Stimulated activated CD8-positive, alpha-beta memory T cell treated with anti-CD3 and anti-CD28 coated beads, Interleukin-7, amount 100 ng/mL, for 48 hours (primary cell): Measurements from ENCODE around the gene STARD7.
"Not testable (repeated sequence)": the region's sequence is repeated elsewhere in the genome, so short reads cannot be mapped to it uniquely, and the experiment has no call there.

Source experiments
- DNase-seq, 2 donors: peaks; one replicate each; pipeline ENCODE4 v3.0.0-alpha.2; 2020; ENCODE audit warnings: low read depth in 1 of 2; ENCODE audit errors: extremely low read depth in 1 of 2

The STARD7 gene

DNA sequence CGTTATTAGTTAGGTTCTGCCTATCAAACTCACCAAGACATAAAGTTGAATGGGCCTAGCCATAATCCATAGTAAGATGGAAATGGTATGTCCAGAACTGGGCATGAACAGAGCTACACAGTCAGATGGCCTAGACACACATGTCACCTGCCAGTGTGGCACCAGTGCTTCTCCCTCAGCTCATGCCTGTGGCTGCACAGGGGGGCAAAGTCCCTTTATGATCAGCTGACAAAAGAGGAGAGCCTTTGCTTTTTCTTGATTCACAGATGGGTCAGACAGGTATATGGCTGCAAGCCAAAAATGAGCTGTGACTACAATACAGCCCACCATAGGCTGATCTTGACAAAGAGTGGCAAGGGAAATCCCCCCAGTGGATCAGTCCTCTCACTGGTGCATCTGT, 28.3 kb upstream of the STARD7 start:
- no peak for DNase-seq

DNA sequence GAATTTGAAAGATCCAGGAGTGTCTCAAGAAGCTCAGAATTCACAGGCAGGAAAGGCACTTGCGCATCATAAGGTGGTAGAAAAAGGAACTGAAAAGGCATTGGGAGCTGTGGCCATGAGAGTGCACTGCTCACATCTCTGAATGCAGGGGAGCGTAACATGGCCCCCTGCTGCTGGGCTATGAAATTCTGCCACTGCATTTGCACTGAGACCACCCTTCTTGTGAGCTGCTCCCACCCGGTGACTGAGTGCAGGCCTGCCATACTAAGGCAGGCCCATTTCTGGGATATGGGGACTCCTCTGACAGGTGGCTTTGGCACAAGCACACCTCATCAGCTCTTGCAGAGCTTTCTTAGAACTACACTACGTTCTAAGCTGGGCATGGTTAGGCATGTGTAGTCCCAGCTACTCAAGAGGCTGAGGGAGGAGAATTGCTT, 25.3 kb upstream of the STARD7 start:
- DNase-seq: no peak

DNA sequence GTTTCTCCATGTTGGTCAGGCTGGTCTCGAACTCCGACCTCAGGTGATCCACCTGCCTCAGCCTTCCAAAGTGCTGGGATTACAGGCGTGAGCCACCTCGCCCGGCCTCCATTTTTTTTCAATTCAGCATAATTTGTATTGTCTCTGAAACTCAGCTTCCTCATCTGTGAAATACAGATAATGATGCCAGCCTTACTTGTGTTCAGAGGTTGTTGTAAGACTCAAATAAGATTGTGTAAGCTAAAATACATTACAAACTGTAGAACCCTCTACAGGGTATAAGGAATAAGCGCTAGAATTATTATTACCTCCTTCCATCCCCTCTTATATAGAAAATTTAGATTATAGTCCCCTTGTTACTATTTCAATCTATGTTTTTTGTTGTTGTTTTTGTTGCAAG, 24.8 kb upstream of the STARD7 start:
- DNase-seq: no peak

DNA sequence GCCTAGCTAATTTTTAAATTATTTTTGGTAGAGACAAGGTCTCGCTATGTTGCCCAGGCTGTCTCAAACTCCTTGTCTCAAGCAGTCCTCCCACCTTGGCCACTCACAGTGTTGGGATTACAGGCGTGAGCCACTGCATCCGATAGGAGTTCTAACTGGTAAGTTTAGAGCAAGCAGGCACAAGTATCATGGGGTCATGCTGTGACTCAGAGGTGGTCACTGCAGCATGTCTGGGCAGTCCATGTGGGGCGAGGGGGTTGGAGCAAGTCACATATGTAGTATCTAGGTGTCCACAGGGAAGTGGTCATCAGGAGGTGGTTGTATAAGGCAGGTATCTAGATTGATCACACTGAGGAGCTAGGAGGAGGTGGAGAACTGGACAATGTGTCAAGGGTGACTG, 22.7 kb upstream of the STARD7 start:
- no peak for DNase-seq

DNA sequence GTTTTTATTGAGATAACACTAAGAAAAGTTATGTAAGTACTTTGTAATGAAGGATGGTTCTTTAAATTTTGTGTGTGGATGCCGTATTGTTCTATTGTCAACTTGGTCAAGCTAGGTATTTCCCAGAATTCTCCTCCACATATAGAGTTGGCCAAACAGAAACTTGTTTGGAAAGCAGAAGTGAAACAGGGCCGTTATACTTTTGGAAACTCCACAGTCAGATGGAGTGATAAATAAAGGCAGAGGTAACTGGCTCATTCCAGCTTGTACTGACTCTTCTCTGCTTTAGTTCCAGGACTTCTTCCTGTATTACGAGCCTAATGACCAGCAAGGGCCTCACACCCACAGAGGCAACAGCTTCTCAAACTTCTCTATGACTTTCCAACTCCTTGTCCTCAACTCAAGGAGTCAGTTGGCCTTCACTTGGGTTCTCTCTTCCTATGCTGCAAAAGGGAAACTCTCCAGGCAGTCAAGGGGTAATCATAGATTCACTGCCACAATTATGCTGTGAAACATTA, 16.4 kb upstream of the STARD7 start:
- no peak for DNase-seq

DNA sequence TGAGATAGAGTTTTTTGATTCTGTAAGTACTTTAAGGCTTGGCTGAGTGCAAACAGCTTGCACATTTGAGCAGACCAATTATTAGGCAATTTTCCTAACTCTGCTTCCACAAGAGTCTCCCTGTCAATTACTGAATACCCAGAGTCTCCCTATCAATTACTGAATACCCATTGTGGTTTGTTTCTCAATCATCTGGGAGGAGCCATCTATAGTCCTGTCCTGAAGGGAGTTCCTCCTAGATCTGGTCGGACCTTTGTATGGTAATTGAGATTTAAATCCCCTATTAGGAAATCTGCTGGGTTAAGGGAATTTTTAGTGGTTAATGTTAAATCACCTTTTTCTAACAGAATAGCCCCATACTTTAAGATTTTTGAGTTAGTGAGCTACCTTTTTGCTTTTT, 12.5 kb upstream of the STARD7 start:
- not testable (repeated sequence) for DNase-seq

DNA sequence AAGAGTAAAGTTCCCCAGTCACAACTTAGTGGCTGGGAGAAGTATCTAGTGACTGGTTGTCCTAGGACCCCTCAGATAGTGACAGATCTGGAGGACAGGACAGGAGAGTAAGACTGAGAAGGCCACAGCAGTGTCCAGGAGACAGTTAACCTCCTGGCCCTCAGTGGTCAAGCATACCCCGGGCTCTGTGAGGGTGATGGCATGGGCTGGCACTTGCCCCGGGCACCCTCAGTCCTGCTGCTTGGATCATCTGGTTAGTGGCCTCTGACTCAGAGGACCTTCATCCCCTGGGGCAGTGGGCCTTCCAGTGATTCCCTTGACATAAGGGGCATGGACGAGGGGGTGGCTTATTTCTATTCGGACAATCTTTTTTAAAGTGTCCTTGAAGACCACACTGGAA, 11.3 kb upstream of the STARD7 start:
- not testable (repeated sequence) for DNase-seq

DNA sequence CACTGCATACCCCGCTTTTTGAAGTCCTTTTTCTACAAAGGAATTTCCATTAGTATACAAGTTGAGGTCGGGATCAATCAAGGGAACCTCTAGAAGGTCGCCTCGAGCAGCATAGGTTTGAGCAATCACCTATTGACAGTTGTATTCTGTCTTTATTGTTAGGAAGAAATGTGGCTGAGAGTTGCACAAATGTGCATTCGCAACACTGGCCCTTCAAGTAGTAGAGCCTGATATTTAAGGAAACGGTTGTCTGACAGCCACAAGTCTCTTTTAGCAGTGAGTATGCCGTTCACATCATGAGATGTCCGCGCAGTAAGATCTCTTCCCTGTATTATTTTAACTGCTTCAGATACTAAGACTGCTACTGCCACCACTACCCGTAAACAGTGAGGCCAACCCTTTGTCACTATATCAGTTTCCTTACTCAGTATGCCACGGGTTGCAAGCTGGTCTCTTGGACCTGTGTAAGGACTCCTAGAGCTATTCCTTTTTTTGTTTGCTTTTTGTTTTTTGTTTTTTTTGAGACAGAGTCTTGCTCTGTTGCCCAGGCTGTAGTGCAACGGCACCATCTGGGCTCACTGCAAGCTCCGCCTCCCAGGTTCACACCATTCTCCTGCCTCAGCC, 10.0 kb upstream of the STARD7 start:
- no peak for DNase-seq

DNA sequence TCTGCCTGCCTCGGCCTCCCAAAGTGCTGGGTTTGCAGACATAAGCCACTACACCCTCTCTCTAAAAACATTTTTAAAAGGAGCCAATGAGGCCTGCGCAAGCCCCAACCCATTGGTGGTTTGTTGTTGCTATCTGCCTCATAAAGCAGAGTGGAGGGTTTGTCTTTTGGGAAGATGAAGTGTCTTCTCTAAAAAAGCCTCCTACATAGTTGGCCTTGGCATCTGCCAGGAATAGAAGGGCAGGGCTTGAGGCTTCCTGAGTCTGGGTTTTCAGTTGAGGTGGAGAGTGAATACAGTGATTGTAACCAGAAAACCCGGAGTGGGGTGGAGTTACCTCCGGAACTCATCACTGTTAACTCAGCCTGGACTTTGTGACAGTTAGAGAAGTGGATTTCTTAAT, 5.9 kb upstream of the STARD7 start:
- DNase-seq: no peak

DNA sequence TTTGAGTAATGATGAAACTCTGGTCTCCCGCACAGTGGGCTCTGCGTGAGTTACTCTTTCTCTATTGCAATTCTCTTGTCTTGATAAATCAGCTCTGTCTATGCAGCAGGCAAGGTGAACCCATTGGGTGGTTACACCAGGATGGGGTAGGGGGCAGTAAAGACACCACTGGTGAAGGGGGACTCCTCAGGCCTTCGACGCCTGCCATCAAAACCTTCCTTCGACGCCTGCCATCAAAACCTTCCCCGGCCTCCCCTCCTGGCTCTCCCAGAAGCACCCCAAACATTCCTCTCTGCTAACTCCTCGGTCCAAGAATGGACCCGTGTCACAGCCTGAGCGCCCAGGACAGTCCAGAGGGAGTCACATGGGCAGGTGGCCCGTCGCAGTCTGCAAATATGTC, 4.8 kb upstream of the STARD7 start:
- no peak for DNase-seq

DNA sequence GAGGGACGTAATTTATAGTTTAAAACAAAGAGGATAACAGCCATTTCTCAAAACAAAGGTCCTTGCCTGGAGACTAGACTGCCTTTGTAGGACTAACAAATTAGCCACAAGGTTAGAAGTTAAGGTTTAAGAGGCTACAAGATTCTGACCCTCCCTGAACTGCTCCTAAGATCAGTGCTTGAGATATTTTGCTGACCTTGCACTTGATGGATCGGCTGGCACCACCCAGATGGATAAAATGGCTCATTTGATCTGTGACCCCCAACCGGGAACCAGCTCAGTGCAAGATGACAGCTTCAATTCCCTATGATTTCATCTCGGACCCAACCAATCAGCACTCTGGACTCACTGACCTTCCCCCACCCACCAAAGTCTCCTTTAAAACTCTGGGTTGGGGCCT, 3.7 kb upstream of the STARD7 start:
- DNase-seq: no peak

DNA sequence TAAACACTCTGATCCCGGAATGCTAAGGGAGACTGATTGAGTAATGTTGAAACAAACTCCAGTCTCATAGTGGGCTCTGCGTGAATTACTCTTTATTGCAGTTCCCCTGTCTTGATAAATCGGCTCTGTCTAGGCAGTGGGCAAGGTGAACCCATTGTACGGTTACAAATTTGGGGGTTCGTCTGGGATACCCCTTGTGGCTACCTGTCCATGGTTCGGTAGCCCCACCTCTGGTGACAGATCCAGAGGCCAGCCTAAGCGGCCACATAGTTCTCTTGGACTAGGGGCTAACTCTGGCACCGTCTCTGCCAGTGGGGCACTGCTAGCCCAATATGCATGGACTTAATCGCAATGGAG, 1.1 kb upstream of the STARD7 start:
- no peak for DNase-seq

DNA sequence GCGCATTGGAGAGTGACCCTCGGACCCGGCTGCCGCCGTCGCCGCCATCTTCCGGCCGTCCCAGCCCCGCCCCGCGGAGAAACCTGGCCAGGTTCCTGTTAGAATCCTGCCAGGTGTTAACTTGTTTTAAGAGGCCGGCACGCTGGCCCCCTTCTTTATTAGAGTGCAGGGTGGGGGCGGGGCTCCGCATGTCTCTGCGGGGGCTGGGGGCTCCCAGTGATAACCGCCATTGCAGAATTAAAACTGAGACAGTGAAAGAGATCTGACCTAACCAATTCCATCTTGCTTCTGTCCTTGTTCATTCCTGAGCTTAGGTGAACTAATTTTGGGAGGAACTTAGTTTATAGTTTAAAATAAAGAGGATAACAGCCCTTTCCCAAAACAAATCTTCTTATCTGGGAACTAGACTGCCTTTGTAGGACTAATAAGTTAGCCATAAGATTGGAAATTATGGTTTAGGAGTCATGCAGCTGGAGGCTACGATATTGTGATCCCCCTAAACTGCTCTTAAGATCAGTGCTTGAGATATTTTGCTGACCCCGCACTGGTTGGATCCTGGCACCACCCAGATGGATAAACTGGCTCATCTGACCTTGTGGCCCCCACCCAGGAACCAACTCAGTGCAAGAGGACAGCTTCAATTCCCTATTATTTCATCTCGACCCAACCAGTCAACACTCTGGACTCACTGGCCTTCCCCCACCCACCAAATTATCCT, 543 bp upstream of the STARD7 start:
- DNase-seq: no peak

DNA sequence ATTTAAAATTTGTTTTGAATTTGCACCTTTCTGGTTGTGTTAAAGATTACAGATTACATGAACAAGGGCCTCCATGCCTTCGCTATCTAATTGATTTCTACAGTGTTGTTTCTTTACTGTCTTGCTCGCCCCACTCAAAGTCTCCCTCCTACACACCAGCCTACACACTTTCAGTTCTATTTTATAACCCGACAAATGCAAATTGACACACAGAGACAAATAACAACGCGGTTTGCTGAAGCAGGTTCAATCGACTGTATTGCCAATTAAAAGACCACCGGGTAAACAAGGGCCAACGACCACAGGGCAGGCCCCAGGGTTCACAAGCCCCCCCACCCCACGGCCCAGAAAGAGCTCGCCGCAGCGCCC, 869 bp downstream of the STARD7 start:
- DNase-seq: no peak

DNA sequence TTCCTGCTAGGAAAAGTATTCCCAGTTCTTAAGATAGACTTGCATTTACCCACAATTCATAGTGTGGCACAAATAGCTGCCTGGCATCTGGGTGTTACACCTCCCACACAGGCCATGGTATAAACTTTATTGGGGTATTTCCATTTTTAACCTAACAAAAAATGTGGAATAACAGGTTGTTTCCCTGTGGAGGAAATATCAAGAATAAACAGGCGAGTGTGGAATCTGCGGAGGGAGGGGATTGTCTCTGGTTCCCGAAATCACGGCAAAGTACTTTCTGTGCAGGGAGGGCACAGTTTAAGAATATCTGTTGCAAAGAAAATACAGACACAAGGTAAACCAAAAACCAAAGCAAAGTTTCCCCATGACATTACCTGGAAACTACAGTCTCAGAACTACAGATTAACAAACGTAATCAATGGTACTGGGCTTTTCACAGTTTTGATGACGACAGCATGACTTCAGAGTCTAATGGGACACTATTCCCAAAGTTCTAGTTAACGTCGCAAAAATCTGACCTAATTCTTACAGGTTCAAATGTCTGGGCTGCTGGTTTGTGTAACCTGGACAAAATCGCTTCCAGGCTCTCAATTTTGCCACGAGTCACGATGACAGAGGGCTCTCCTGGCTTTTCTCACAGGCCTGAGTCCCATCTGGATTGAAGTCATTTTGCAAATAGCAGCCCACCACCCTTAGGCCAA, 1.4 kb downstream of the STARD7 start:
- no peak for DNase-seq

DNA sequence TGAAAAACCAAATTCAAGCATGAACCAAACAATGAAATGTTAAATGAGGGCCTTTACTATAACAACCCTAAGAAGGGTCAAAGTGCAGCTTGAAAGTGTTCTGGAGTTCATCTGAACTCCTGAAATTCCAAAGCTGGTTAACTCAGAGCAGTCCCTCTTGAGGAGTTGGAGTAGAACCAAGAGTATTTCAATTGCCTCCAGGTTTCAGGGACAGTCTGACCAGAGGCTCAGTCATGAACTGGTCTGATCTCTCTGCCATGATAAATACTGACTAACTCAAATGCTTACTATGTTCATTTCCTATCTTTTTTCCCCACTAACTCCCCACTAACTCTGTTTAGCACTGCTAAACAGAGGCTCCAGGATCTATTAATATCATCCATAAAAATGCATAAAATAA, 2.7 kb downstream of the STARD7 start:
- no peak for DNase-seq

DNA sequence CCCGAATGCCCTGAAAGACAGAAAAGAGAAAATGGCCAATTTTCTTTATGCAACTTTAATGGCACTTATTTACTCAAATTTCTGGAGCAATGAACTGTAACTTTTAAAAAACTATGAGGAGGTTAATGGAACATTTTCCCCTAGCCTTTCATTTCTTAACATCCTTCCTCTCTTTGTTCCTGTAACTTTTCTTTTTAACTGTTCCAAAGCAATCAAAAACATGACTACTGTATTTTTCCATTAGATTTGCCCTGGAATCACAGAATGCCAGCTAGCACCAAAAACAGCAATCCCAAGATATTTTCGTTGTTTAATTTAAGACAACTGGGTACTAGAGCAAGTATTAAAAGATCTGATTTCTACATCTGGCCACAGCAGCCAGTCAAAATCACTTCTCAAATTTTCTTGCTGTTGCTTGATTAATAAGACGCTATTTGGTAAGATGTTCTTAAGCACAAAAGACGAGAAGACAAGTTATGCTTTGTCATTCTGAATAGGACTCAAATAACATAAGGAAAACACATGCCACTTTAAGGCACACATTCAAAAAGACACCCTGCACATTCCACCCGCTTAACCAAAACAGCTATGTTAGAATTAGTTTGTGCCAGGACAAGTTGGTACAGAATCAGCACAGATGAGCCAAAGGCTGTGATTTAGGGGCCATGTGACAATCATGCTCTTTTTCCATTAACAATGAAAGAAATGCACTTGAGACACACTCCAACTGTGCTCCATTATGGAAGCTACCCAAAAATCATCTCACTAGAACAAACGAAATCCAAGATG, 3.6 kb downstream of the STARD7 start:
- DNase-seq: no peak

DNA sequence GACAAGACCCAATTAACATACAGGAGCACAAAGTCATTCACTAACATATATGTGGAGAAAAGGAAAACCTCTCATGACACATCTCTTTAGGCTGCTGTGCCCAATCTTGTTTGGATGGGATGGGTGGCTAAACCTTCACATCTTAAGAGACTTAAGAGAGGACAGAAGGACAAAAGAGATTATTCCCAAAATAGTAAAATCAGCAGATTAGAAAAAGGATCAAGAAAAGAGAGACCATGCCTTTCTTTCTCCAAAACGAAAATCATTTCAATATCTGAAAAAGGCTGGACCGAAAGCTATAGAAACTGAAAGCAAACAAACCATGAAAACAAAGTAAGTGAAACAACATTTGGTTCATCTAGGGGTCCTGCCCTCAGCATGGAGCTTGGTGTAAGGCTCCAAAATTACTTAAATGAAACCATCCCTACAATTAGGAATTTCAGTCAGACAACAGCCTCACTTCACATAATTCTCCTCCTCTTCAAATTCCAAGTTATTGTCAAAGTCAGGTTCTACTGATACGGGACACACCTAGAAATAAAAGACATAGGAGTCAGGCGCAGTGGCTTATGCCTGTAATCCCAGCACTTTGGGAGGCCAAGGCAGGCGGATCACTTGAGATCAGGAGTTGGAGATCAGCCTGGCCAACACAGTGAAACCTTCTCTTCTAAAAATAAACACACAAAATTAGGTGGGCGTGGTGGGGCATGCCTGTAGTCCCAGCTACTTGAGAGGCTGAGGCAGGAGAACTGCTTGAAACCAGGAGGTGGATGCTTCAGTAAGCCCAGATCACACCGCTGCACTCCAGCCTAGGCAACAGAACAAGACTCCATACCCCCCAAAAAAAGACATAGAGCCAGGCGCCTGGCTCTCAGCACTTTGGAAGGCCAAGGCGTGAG, 5.2 kb downstream of the STARD7 start:
- no peak for DNase-seq

DNA sequence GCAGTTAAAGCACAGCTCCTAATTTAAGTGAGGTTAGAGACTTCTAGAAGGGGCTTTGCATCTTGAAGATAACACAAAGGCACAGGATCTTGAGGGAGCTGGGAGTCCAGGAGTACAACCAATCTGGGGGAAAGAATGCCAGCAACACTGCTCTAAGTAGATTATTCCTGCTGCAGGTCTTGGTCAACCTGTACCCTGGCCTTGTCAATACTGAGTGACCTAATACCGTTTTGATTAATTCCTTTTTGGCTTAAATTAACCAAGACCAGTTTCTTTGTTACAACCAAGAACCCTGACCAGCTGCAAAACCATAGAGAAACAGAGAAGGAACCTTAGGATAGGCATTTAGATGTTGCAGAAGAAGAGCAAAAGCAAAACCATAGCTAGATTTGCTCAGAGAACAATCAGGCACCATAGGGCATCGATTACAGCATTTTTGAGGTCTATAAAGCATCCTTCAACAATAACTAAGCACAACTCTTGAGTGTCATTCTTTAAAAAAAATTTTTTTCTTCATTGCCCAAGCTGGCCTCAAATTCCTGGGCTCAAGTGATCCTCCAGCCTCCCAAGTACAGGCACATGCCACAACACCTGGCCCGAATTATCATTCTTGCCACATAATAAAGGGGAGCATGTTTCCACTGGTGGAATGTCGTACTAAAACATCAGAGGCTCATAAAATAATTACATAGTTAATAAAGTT, 6.3 kb downstream of the STARD7 start:
- no peak for DNase-seq

DNA sequence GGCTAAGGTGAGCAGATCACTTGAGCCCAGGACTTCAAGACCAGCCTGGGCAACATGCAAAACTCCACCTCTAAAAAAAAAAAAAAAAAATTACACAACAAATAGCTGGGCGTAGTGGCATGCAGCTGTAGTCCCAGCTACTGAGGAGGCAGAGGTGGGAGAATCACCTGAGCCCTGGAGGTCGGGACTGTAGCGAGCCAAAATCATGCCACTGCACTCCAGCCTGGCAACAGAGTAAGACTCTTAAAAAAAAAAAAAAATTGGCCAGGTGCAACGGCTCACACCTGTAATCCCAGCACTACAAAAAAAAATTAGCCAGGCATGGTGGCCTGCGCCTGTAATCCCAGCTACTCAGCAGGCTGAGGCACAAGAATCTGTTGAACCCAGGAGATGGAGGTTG, 7.3 kb downstream of the STARD7 start:
- DNase-seq: no peak
